Esophagus muscularis mucosa (tissue), 4 donors: Measurements from ENCODE around the gene RHOT2. TPM values are rescaled to one million over a fixed set of nuclear protein-coding genes. Genes with fewer than 3 reads are reported as not detected.
A peak's percentile ranks its signal among the peaks of the same experiment; 100 is the strongest.

Experiments
- DNase-seq: peaks from one replicate; pipeline ENCODE4 v3.0.0-alpha.2; 2017; ENCODE audit errors: extremely low spot score
- H3K27ac ChIP-seq, 4 donors: fragments of 200-600 bp; sonication (generic); replicated peaks in 1 of 4; 1 replicate in 3 of 4; 2 replicates in 1 of 4; pipeline ENCODE4 v1.5.1; 2016 to 2019; ENCODE audit warnings: mild to moderate bottlenecking in 1 of 4
- H3K27me3 ChIP-seq, 4 donors: fragments of 200-600 bp; sonication (generic); one replicate each; pipeline versions ENCODE4 v1.5.1 to v1.6.0; 2016 to 2019
- H3K36me3 ChIP-seq, 4 donors: fragments of 200-600 bp; sonication (generic); one replicate each; pipeline ENCODE4 v1.5.1; 2016 to 2019
- H3K4me1 ChIP-seq, 4 donors: fragments of 200-600 bp; sonication (generic); one replicate each; pipeline ENCODE4 v1.5.1; 2016 to 2019
- H3K4me3 ChIP-seq, 4 donors: fragments of 200-600 bp; sonication (generic); 1 replicate in 2 of 4; 2 replicates in 2 of 4; pipeline ENCODE4 v1.5.1; 2016 to 2019; ENCODE audit warnings: mild to moderate bottlenecking in 4 of 4, moderate library complexity in 1 of 4
- H3K9me3 ChIP-seq, 4 donors: fragments of 200-600 bp; sonication (generic); 1 replicate in 3 of 4; 2 replicates in 1 of 4; pipeline ENCODE4 v1.5.1; 2016 to 2019
- EP300 ChIP-seq: sonication (generic); formaldehyde crosslinking; IDR thresholded peaks from one replicate; pipeline ENCODE4 v1.6.1; 2017; ENCODE audit warnings: antibody characterized with exemption
- POLR2A ChIP-seq: fragments of 450-650 bp; IDR thresholded peaks from one replicate; pipeline ENCODE4 v1.6.1; 2017; ENCODE audit warnings: antibody characterized with exemption, moderate library complexity, mild to moderate bottlenecking, low read depth
- POLR2AphosphoS5 ChIP-seq, 2 donors: sonication (generic); formaldehyde crosslinking; IDR thresholded peaks; one replicate each; pipeline ENCODE4 v1.6.1; 2017; ENCODE audit warnings: antibody characterized with exemption in 2 of 2
- WGBS: methylation state at CpG from one replicate; pipeline ENCODE4 v1.1.5; 2018; 5-methylcytosine and 5-hydroxymethylcytosine counted together
- intact Hi-C: fragments of 100-400 bp; cut with DNase I; formaldehyde crosslinking; loops from one replicate; pipeline ENCODE4 v1.15.1; 2023
- total RNA-seq, 4 donors: library from RNA; depleted of rRNA; stranded (reverse); fragments of >200 nt; gene quantifications; one replicate each; pipeline versions ENCODE4 v1.1.0 to v1.2.1, GENCODE V29; 2016
- TF ChIP-seq, protein P1 (sequence below), 3 experiments: fragments of 200-600 bp in 2 of 3; fragments of 450-650 bp in 1 of 3; sonication (generic) in 2 of 3; IDR thresholded peaks; one replicate each; pipeline ENCODE4 v1.5.1; 2017 to 2019; ENCODE audit warnings: antibody characterized with exemption in 3 of 3, mild to moderate bottlenecking in 2 of 3, moderate library complexity in 1 of 3

The RHOT2 gene
- total RNA-seq, 4 donors from 2014 or later = 34.5 to 67.5 (median 58.6) TPM

- Histone ChIP-seq H3K27ac (peak overlapping the region; percentile 42 to 66 (median 56)), H3K4me1 (peaks cover 36 to 79% (median 63%) of the 10 kb centered on the region in 4 donors), H3K4me3 (peak overlapping the region; percentile 68 to 86 (median 83)), H3K36me3 (peaks cover 0 to 10% (median 3%) of the 10 kb centered on the region in 4 donors), H3K27me3 (peaks cover 0 to 26% (median 10%) of the 10 kb centered on the region in 4 donors), H3K9me3 (no peaks in the 10 kb centered on the region)
- no peak for TF ChIP-seq POLR2AphosphoS5 (IDR thresholded peaks at IDR 0.05)
- TF ChIP-seq EP300 = no peak
- no peak for TF ChIP-seq POLR2A
- TF ChIP-seq, protein P1, sequence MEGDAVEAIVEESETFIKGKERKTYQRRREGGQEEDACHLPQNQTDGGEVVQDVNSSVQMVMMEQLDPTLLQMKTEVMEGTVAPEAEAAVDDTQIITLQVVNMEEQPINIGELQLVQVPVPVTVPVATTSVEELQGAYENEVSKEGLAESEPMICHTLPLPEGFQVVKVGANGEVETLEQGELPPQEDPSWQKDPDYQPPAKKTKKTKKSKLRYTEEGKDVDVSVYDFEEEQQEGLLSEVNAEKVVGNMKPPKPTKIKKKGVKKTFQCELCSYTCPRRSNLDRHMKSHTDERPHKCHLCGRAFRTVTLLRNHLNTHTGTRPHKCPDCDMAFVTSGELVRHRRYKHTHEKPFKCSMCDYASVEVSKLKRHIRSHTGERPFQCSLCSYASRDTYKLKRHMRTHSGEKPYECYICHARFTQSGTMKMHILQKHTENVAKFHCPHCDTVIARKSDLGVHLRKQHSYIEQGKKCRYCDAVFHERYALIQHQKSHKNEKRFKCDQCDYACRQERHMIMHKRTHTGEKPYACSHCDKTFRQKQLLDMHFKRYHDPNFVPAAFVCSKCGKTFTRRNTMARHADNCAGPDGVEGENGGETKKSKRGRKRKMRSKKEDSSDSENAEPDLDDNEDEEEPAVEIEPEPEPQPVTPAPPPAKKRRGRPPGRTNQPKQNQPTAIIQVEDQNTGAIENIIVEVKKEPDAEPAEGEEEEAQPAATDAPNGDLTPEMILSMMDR (IDR thresholded peaks at IDR 0.05) = no peak
- intact Hi-C loops = no loop called here
- DNase-seq = no peak
- WGBS = 60% methylated on average over 1 of the region's 74 CpGs
These were observed 47.7 kb downstream of the RHOT2 start for GRCh38 chr16:715477-716199.

DNA sequence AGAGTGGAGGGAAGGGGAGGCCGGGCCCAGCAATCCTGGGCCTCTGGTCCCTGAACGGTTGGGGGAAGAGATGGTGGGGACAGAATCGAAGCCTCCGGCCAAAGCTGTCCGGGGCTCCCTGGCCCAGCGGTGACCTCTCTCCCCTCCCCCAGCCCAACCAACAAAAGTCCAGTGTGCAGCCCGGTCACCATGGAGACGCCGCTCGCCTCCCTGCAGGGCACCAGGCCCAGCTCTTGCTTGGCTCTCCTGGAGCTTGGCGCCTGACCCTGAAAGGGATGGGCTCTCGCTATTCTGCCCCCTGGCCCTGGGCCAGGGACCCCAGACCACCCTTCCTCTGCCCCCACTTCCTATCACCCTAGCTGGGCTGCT, 48.3 kb downstream of the RHOT2 start:
- H3K4me1 ChIP-seq = peaks cover 36 to 76% (median 64%) of the 10 kb centered on the region in 4 donors
- 23% methylated on average over 4 of the region's 12 CpGs for WGBS

GRCh38 chr16:716768-717325, 48.9 kb downstream of the RHOT2 start:
- peaks cover 0 to 10% (median 3%) of the 10 kb centered on the region in 4 donors for H3K36me3 ChIP-seq
- H3K9me3 ChIP-seq = no peaks in the 10 kb centered on the region
- DNase-seq = no peak
- 77% methylated on average over 11 of the region's 29 CpGs for WGBS
- TF ChIP-seq EP300 = no peak
- TF ChIP-seq POLR2A = no peak
- TF ChIP-seq, protein P1 (IDR thresholded peaks at IDR 0.05) = no peak
- TF ChIP-seq POLR2AphosphoS5 (IDR thresholded peaks at IDR 0.05) = no peak
- H3K27me3 ChIP-seq = peaks cover 0 to 13% (median 0%) of the 10 kb centered on the region in 4 donors
- H3K27ac ChIP-seq = no peak overlapping the region
- H3K4me1 ChIP-seq = peaks cover 41 to 76% (median 68%) of the 10 kb centered on the region in 4 donors
- intact Hi-C loops = no loop called here
- H3K4me3 ChIP-seq = peak overlapping the region in 2 of 4 donors; percentile 80 to 86

More for the DNA sequence above, 48.3 kb downstream of the RHOT2 start:
- Histone ChIP-seq H3K36me3 (peaks cover 0 to 10% (median 3%) of the 10 kb centered on the region in 4 donors), H3K9me3 (no peaks in the 10 kb centered on the region), H3K27me3 (peaks cover 0 to 20% (median 4%) of the 10 kb centered on the region in 4 donors), H3K27ac (peak overlapping the region in 2 of 4 donors; percentile 50 to 63), H3K4me3 (peak overlapping the region; percentile 68 to 86 (median 83))
- intact Hi-C loops = no loop called here
- TF ChIP-seq POLR2A (no peak), EP300 (no peak), POLR2AphosphoS5 (IDR thresholded peaks at IDR 0.05) (no peak)
- TF ChIP-seq, protein P1 (IDR thresholded peaks at IDR 0.05) = no peak
- no peak for DNase-seq

- Histone ChIP-seq H3K27ac (no peak overlapping the region), H3K36me3 (peaks cover 0 to 10% (median 5%) of the 10 kb centered on the region in 4 donors), H3K4me3 (no peak overlapping the region), H3K27me3 (peaks cover 0 to 7% (median 0%) of the 10 kb centered on the region in 4 donors), H3K9me3 (no peaks in the 10 kb centered on the region), H3K4me1 (peaks cover 43 to 79% (median 67%) of the 10 kb centered on the region in 4 donors)
- no peak for DNase-seq
- TF ChIP-seq EP300 (no peak), POLR2A (no peak), POLR2AphosphoS5 (IDR thresholded peaks at IDR 0.05) (no peak)
- TF ChIP-seq, protein P1 (IDR thresholded peaks at IDR 0.05) = no peak
- 85% methylated on average over 9 of the region's 32 CpGs for WGBS
- intact Hi-C loops = no loop called here
These were observed 49.7 kb downstream of the RHOT2 start for GRCh38 chr16:717450-718245.
